Keratinocyte (primary cell): ENCODE data around the gene DCAF8. TPM values are rescaled to one million over a fixed set of nuclear protein-coding genes. Genes with fewer than 3 reads are reported as not detected.

Experiments
- DNase-seq: peaks from one replicate; pipeline ENCODE4 v3.0.0-alpha.2; 2011; ENCODE audit warnings: low read depth, missing footprints, low spot score
- FAIRE-seq: peaks from 2 replicates; lab custom pipeline; 2011; peaks lifted over from hg19 to GRCh38; lab: Jason Lieb, UNC
- H2AFZ ChIP-seq: 2 replicates; pipeline ENCODE4 v1.6.0; 2012; ENCODE audit warnings: low read length, control low read depth, inconsistent platforms; ENCODE audit not compliant: control insufficient read depth
- H3K27ac ChIP-seq: 2 replicates; pipeline ENCODE4 v1.5.1; 2011; ENCODE audit warnings: low read length; ENCODE audit not compliant: control insufficient read depth, insufficient read depth
- H3K27me3 ChIP-seq: 3 replicates; pipeline ENCODE4 v1.6.0; 2011; ENCODE audit warnings: low read length; ENCODE audit not compliant: control insufficient read depth, insufficient read depth; ENCODE audit errors: extremely low read depth
- H3K36me3 ChIP-seq, 2 experiments: 2 replicates in 1 of 2; 3 replicates in 1 of 2; pipeline ENCODE4 v1.5.1; 2011; ENCODE audit warnings: low read length in 2 of 2, mild to moderate bottlenecking in 1 of 2; ENCODE audit not compliant: control insufficient read depth in 2 of 2, insufficient read depth in 2 of 2; ENCODE audit errors: extremely low read depth in 1 of 2
- H3K4me1 ChIP-seq: 3 replicates; pipeline ENCODE4 v1.5.1; 2011; ENCODE audit warnings: low read length; ENCODE audit not compliant: control insufficient read depth, insufficient read depth; ENCODE audit errors: extremely low read depth
- H3K4me2 ChIP-seq: 3 replicates; pipeline ENCODE4 v1.6.0; 2011; ENCODE audit warnings: low read depth, low read length; ENCODE audit not compliant: control insufficient read depth, insufficient read depth; ENCODE audit errors: extremely low read depth
- H3K4me3 ChIP-seq, 3 experiments: fragments of 200-600 bp in 1 of 3; sonication (generic) in 1 of 3; 2 replicates in 2 of 3; 3 replicates in 1 of 3; pipeline ENCODE4 v1.5.1; 2011 to 2016; ENCODE audit warnings: low read length in 3 of 3, mild to moderate bottlenecking in 3 of 3, control low read depth in 2 of 3, inconsistent platforms in 1 of 3, low read depth in 1 of 3, mixed read lengths in 1 of 3, mixed run types in 1 of 3, moderate library complexity in 1 of 3; ENCODE audit not compliant: control insufficient read depth in 2 of 3, insufficient read depth in 2 of 3; ENCODE audit errors: extremely low read depth in 1 of 3
- H3K79me2 ChIP-seq: 2 replicates; pipeline ENCODE4 v1.6.0; 2012; ENCODE audit warnings: low read length; ENCODE audit not compliant: control insufficient read depth, insufficient read depth
- H3K9ac ChIP-seq: 3 replicates; pipeline ENCODE4 v1.6.0; 2011; ENCODE audit warnings: low read length; ENCODE audit not compliant: control insufficient read depth, insufficient read depth; ENCODE audit errors: extremely low read depth
- H3K9me1 ChIP-seq: 3 replicates; pipeline ENCODE4 v1.6.0; 2011; ENCODE audit warnings: low read length; ENCODE audit not compliant: control insufficient read depth, insufficient read depth; ENCODE audit errors: extremely low read depth
- H3K9me3 ChIP-seq: 2 replicates; pipeline ENCODE4 v1.5.1; 2012; ENCODE audit warnings: low read depth, low read length; ENCODE audit not compliant: control insufficient read depth
- H4K20me1 ChIP-seq: 3 replicates; pipeline ENCODE4 v1.6.0; 2011; ENCODE audit warnings: low read length; ENCODE audit not compliant: control insufficient read depth, insufficient read depth; ENCODE audit errors: extremely low read depth
- CTCF ChIP-seq, 3 experiments: IDR thresholded peaks in 1 of 3; conservative IDR thresholded peaks in 1 of 3; optimal IDR thresholded peaks in 1 of 3; 2 replicates in 2 of 3; 3 replicates in 1 of 3; pipeline versions ENCODE3 to v1.5.1; 2011; ENCODE audit warnings: low read length in 3 of 3, mild to moderate bottlenecking in 3 of 3, moderate library complexity in 2 of 3, control low read depth in 1 of 3, inconsistent platforms in 1 of 3; ENCODE audit not compliant: insufficient read depth in 2 of 3; ENCODE audit errors: extremely low read depth in 1 of 3
- EZH2 ChIP-seq: IDR thresholded peaks from one replicate; pipeline ENCODE4 v1.6.1; 2012; ENCODE audit warnings: inconsistent platforms, mild to moderate bottlenecking, low read length, moderate library complexity
- dilution Hi-C: fragments of 300-500 bp; cut with MboI; formaldehyde crosslinking; loops from one replicate; pipeline ENCODE4 v1.7.0; 2020; ENCODE audit warnings: low sequenced_read_pairs; ENCODE audit not compliant: extremely low pct_ligation_motif_present
- polyA plus RNA-seq, 5 experiments: library from polyadenylated mRNA; depleted of rRNA in 3 of 5; stranded (reverse) in 3 of 5; stranded (forward) in 1 of 5; unstranded in 1 of 5; fragments of >200 nt; gene quantifications; 1 replicate in 1 of 5; 2 replicates in 3 of 5; 3 replicates in 1 of 5; pipeline versions ENCODE4 v1.2.1 to v1.2.3, GENCODE V29; 2011 to 2012; ENCODE audit warnings: missing spikeins in 2 of 5, low read depth in 1 of 5, low replicate concordance in 1 of 5

Gene DCAF8
- polyA plus RNA-seq, 1 donor (not counting 4 experiments of a cell fraction or from before 2014, with no cell fraction given), result 81.2 TPM

DNA sequence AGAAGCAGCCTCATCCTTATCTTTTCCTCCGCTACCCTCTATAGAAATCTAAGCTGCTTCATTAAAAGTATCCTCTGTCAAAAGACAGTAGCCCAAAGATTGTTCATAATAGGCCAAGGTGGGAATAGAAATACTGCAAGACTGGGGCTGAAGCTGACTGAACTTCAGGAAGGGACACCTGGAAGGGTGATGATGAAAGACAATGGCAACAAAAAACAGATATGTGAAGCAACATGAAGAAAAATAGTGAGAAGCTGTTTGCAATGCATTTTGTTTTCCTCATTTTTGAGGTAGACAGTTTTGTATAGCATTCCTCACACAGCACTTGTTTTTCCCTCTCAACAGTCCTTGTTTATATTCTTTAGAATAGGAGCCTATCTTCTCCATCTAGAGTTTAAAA is 16.9 kb downstream of the DCAF8 start:
- no peak overlapping the region for H3K27ac ChIP-seq
- no peak overlapping the region for H3K4me3 ChIP-seq
- dilution Hi-C loops, result no loop called here
- H4K20me1 ChIP-seq, result no peaks in the 10 kb centered on the region
- no peaks in the 10 kb centered on the region for H3K27me3 ChIP-seq
- no peak overlapping the region for H2AFZ ChIP-seq
- H3K9me3 ChIP-seq, result no peaks in the 10 kb centered on the region
- peaks cover 6% of the 10 kb centered on the region for H3K79me2 ChIP-seq
- no peak for FAIRE-seq
- H3K9ac ChIP-seq, result no peak overlapping the region
- peaks cover 4 to 12% of the 10 kb centered on the region in 2 experiments for H3K36me3 ChIP-seq
- H3K4me1 ChIP-seq, result no peaks in the 10 kb centered on the region
- H3K4me2 ChIP-seq, result no peak overlapping the region
- TF ChIP-seq CTCF (optimal IDR thresholded peaks at IDR 0.05 in 1 of 3, IDR thresholded peaks at IDR 0.05 in 1 of 3, conservative IDR thresholded peaks at IDR 0.05 in 1 of 3; ENCODE audit: extremely low read depth in 1 of 3, insufficient read depth in 2 of 3, low read length in 3 of 3), result no peak
- TF ChIP-seq EZH2, result no peak
- H3K9me1 ChIP-seq, result no peaks in the 10 kb centered on the region
- DNase-seq, result no peak

DNA sequence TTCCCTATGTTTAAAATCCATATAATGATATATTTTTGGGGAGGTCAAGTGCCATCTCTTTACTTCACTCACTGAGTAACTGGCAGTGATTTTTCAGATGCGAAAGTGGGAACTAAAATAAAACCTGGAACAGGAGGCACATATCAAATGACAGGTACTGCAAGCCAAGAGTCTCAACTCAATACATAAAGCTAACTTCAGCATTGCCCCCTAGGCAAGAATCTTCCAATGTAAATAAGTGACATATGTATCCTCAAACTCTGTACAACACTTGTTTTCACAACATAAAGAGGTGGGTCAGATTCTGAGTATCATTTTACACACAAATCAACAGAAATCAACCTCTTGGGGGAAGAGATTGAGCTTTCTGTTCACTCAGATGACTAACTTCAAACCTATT is 18.1 kb downstream of the DCAF8 start:
- H3K4me1 ChIP-seq, result no peaks in the 10 kb centered on the region
- no peak for TF ChIP-seq CTCF (optimal IDR thresholded peaks at IDR 0.05 in 1 of 3, IDR thresholded peaks at IDR 0.05 in 1 of 3, conservative IDR thresholded peaks at IDR 0.05 in 1 of 3; ENCODE audit: extremely low read depth in 1 of 3, insufficient read depth in 2 of 3, low read length in 3 of 3)
- no peak for TF ChIP-seq EZH2
- dilution Hi-C loops, result no loop called here
- H3K9me1 ChIP-seq, result no peaks in the 10 kb centered on the region
- peaks cover 6% of the 10 kb centered on the region for H3K79me2 ChIP-seq
- H3K27ac ChIP-seq, result no peak overlapping the region
- no peak overlapping the region for H3K9ac ChIP-seq
- DNase-seq (no peak), FAIRE-seq (no peak)
- peaks cover 12% of the 10 kb centered on the region in 2 experiments for H3K36me3 ChIP-seq
- H4K20me1 ChIP-seq, result no peaks in the 10 kb centered on the region
- no peaks in the 10 kb centered on the region for H3K9me3 ChIP-seq
- H3K4me3 ChIP-seq, result no peak overlapping the region
- no peaks in the 10 kb centered on the region for H3K27me3 ChIP-seq
- no peak overlapping the region for H3K4me2 ChIP-seq
- no peak overlapping the region for H2AFZ ChIP-seq
